WTC11 (cell line): Measurements from ENCODE around the gene DYNLT3. TPM values are rescaled to one million over a fixed set of nuclear protein-coding genes. Genes with fewer than 3 reads are reported as not detected.

Source experiments
- ATAC-seq: fragments of 200-7000 bp; cut with Tn5 transposase; 2 replicates; pipeline ENCODE4 v1.10.0; 2021; ENCODE audit warnings: mild to moderate bottlenecking, moderate library complexity
- CTCF ChIA-PET: fragments of 300-600 bp; sonication (Branson Sonifier 250); formaldehyde crosslinking; loops from one replicate; lab custom pipeline; 2021; ENCODE audit warnings: antibody characterized with exemption; lab: Charles Lee
- POLR2A ChIA-PET: fragments of 350-600 bp; sonication (Branson Sonifier 250); formaldehyde crosslinking; loops from one replicate; lab custom pipeline; 2021; ENCODE audit warnings: antibody characterized with exemption; lab: Charles Lee
- DNase-seq: peaks from one replicate; pipeline ENCODE4 v3.0.0; 2021; ENCODE audit warnings: low spot score
- H3K27ac Mint-ChIP-seq: 2 replicates; pipeline ENCODE4 v1.8.0; 2021; ENCODE audit warnings: mixed read lengths
- H3K27me3 Mint-ChIP-seq: 2 replicates; pipeline ENCODE4 v1.8.0; 2021; ENCODE audit warnings: low read depth, mild to moderate bottlenecking, moderate library complexity, mixed read lengths
- H3K36me3 Mint-ChIP-seq: 2 replicates; pipeline ENCODE4 v1.8.0; 2021; ENCODE audit warnings: mixed read lengths
- H3K4me1 Mint-ChIP-seq: 2 replicates; pipeline ENCODE4 v1.8.0; 2022; ENCODE audit warnings: mixed read lengths
- H3K4me3 Mint-ChIP-seq: 2 replicates; pipeline ENCODE4 v1.8.0; 2021; ENCODE audit warnings: mild to moderate bottlenecking, moderate library complexity, mixed read lengths
- H3K9me3 Mint-ChIP-seq: 2 replicates; pipeline ENCODE4 v1.8.0; 2021; ENCODE audit warnings: mixed read lengths
- CBFB ChIP-seq: sonication (generic); formaldehyde crosslinking; IDR thresholded peaks from 2 replicates; pipeline ENCODE4 v1.8.1; 2022; ENCODE audit warnings: mild to moderate bottlenecking, low read depth, missing genetic modification reagents
- CREM ChIP-seq: sonication (generic); formaldehyde crosslinking; IDR thresholded peaks from 2 replicates; pipeline ENCODE4 v1.8.1; 2022; ENCODE audit warnings: mild to moderate bottlenecking, missing genetic modification reagents, moderate library complexity
- FOXJ3 ChIP-seq: sonication (generic); formaldehyde crosslinking; IDR thresholded peaks from 2 replicates; pipeline ENCODE4 v1.9.0; 2021; ENCODE audit warnings: missing genetic modification reagents, mild to moderate bottlenecking, borderline replicate concordance
- FOXP1 ChIP-seq: sonication (generic); formaldehyde crosslinking; IDR thresholded peaks from 2 replicates; pipeline ENCODE4 v1.8.0; 2022; ENCODE audit warnings: missing genetic modification reagents, mild to moderate bottlenecking, moderate library complexity, borderline replicate concordance
- GABPB1 ChIP-seq: sonication (generic); formaldehyde crosslinking; IDR thresholded peaks from 2 replicates; pipeline ENCODE4 v1.8.1; 2023; ENCODE audit warnings: mild to moderate bottlenecking, missing genetic modification reagents
- NFE2L1 ChIP-seq: sonication (generic); formaldehyde crosslinking; IDR thresholded peaks from 2 replicates; pipeline ENCODE4 v1.8.1; 2023; ENCODE audit warnings: missing genetic modification reagents
- NR2C2 ChIP-seq: sonication (generic); formaldehyde crosslinking; IDR thresholded peaks from 2 replicates; pipeline ENCODE4 v1.8.0; 2022; ENCODE audit warnings: mild to moderate bottlenecking, missing genetic modification reagents
- OVOL2 ChIP-seq: fragments of 250-450 bp; sonication (Bioruptor Pico); IDR thresholded peaks from 2 replicates; pipeline ENCODE4 v1.9.0; 2021; ENCODE audit warnings: mild to moderate bottlenecking, borderline replicate concordance
- PRRX2 ChIP-seq: fragments of 250-450 bp; sonication (Bioruptor Pico); IDR thresholded peaks from 2 replicates; pipeline ENCODE4 v1.8.0; 2021; ENCODE audit warnings: mild to moderate bottlenecking
- RORB ChIP-seq: fragments of 250-450 bp; sonication (Bioruptor Pico); IDR thresholded peaks from 2 replicates; pipeline ENCODE4 v1.9.0; 2021; ENCODE audit warnings: mild to moderate bottlenecking
- SP1 ChIP-seq: sonication (generic); formaldehyde crosslinking; conservative IDR thresholded peaks from 2 replicates; pipeline ENCODE4 v1.8.1; 2022; ENCODE audit warnings: missing genetic modification reagents
- TCF7 ChIP-seq: sonication (generic); formaldehyde crosslinking; IDR thresholded peaks from 2 replicates; pipeline ENCODE4 v1.8.0; 2022; ENCODE audit warnings: mild to moderate bottlenecking, low read depth, missing genetic modification reagents, moderate library complexity
- TP53 ChIP-seq: sonication (generic); formaldehyde crosslinking; IDR thresholded peaks from 2 replicates; pipeline ENCODE4 v1.8.1; 2023; ENCODE audit warnings: mild to moderate bottlenecking, missing genetic modification reagents
- ZNF416 ChIP-seq: fragments of 250-450 bp; sonication (Bioruptor Pico); IDR thresholded peaks from 2 replicates; pipeline ENCODE4 v1.9.0; 2021; ENCODE audit warnings: mild to moderate bottlenecking, inconsistent platforms
- total RNA-seq: library from RNA; stranded (reverse); gene quantifications from 3 replicates; pipeline ENCODE4 v1.2.3, GENCODE V29; 2021
- TF ChIP-seq, protein P1 (sequence below): fragments of 250-450 bp; sonication (Bioruptor Pico); IDR thresholded peaks from 2 replicates; pipeline ENCODE4 v1.9.0; 2021; ENCODE audit warnings: mild to moderate bottlenecking
- TF ChIP-seq, protein P2 (sequence below): sonication (generic); formaldehyde crosslinking; IDR thresholded peaks from 2 replicates; pipeline ENCODE4 v1.8.0; 2022; ENCODE audit warnings: mild to moderate bottlenecking, missing genetic modification reagents
- TF ChIP-seq, protein P3 (sequence below): sonication (generic); formaldehyde crosslinking; IDR thresholded peaks from 2 replicates; pipeline ENCODE4 v1.8.0; 2022; ENCODE audit warnings: missing genetic modification reagents

DYNLT3 gene
- total RNA-seq, 1 experiment from 2014 or later: 5.1 TPM

DNA sequence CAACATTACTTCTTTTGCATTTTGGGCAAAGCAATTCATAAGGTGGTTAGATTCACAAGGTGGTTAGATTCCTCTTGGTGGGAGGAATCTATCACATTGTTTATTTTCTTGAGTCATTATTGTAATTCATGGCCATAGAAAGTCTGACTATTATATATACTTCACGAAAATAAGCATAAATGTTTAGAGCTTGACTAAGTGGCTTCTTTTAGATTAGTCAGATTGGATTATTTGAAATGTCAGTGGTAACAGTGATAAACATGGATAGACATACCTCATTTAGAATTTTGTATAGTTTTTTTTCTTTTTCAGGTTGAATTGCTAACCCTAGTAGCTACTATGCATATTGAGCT is 24.9 kb upstream of the DYNLT3 start:
- H3K9me3 Mint-ChIP-seq: 0 out of 2 replicates have a peak, but pooled peaks cover under 1% of the 10 kb centered on the region
- no peak overlapping the region for H3K4me3 Mint-ChIP-seq
- ATAC-seq: no peak
- H3K27ac Mint-ChIP-seq: no peak overlapping the region
- ChIA-PET CTCF (no interaction called here), POLR2A (no interaction called here)
- H3K4me1 Mint-ChIP-seq: no peaks in the 10 kb centered on the region
- no peaks in the 10 kb centered on the region; the same call in 1 of the 2 replicates for H3K27me3 Mint-ChIP-seq
- DNase-seq: no peak
- H3K36me3 Mint-ChIP-seq: no peaks in the 10 kb centered on the region
- TF ChIP-seq, protein P1, sequence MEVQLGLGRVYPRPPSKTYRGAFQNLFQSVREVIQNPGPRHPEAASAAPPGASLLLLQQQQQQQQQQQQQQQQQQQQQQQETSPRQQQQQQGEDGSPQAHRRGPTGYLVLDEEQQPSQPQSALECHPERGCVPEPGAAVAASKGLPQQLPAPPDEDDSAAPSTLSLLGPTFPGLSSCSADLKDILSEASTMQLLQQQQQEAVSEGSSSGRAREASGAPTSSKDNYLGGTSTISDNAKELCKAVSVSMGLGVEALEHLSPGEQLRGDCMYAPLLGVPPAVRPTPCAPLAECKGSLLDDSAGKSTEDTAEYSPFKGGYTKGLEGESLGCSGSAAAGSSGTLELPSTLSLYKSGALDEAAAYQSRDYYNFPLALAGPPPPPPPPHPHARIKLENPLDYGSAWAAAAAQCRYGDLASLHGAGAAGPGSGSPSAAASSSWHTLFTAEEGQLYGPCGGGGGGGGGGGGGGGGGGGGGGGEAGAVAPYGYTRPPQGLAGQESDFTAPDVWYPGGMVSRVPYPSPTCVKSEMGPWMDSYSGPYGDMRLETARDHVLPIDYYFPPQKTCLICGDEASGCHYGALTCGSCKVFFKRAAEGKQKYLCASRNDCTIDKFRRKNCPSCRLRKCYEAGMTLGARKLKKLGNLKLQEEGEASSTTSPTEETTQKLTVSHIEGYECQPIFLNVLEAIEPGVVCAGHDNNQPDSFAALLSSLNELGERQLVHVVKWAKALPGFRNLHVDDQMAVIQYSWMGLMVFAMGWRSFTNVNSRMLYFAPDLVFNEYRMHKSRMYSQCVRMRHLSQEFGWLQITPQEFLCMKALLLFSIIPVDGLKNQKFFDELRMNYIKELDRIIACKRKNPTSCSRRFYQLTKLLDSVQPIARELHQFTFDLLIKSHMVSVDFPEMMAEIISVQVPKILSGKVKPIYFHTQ (CRISPR knock-in tag): no peak
- TF ChIP-seq NFE2L1 (CRISPR knock-in tag) (no peak), TCF7 (CRISPR knock-in tag) (no peak), CREM (CRISPR knock-in tag) (no peak), RORB (CRISPR knock-in tag) (no peak), PRRX2 (no peak), FOXP1 (CRISPR knock-in tag) (no peak), CBFB (CRISPR knock-in tag) (no peak), FOXJ3 (CRISPR knock-in tag) (no peak), TP53 (CRISPR knock-in tag) (no peak), OVOL2 (CRISPR knock-in tag) (no peak)
- TF ChIP-seq, protein P2, sequence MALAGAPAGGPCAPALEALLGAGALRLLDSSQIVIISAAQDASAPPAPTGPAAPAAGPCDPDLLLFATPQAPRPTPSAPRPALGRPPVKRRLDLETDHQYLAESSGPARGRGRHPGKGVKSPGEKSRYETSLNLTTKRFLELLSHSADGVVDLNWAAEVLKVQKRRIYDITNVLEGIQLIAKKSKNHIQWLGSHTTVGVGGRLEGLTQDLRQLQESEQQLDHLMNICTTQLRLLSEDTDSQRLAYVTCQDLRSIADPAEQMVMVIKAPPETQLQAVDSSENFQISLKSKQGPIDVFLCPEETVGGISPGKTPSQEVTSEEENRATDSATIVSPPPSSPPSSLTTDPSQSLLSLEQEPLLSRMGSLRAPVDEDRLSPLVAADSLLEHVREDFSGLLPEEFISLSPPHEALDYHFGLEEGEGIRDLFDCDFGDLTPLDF: no peak

DNA sequence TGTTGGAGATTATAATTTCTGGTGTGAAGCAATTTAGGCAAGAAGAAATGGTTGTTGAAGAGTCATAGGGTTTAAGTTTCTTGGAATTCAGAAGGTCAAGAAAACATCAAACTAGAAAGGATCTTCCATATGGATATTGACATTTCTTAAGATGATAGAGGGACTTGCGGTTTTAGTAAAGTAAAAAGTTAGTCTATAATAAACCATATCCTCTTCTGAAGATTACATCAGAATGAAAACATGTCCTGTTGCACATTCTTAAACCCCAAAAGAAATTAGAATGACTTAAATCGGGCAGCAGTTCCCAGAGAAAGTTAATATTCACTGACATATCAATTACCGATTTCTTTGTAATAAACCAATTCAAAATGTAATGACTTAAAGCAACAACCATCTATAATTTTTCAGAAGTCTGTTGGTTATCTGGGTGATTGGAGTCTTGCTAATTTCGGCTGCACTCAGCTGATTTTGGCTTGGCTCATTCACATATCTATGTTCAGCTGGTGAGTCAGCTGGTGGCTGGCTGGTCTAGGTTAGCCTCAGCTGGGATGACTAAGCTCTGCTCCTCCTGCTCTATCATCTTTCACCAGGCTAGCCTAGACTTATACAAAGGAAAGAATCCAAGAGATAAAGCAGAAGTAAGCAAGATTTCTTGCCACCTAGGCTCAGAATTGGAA is 24.4 kb upstream of the DYNLT3 start:
- ATAC-seq (no peak), DNase-seq (no peak)
- Mint-ChIP-seq H3K4me1 (peaks cover 3% of the 10 kb centered on the region; the same call in 1 of the 2 replicates), H3K36me3 (no peaks in the 10 kb centered on the region), H3K27me3 (no peaks in the 10 kb centered on the region; the same call in 1 of the 2 replicates), H3K4me3 (no peak overlapping the region), H3K27ac (no peak overlapping the region), H3K9me3 (peaks cover 6% of the 10 kb centered on the region; the same call in 1 of the 2 replicates)
- TF ChIP-seq PRRX2: no peak
- ChIA-PET POLR2A (no interaction called here), CTCF (no interaction called here)

DNA sequence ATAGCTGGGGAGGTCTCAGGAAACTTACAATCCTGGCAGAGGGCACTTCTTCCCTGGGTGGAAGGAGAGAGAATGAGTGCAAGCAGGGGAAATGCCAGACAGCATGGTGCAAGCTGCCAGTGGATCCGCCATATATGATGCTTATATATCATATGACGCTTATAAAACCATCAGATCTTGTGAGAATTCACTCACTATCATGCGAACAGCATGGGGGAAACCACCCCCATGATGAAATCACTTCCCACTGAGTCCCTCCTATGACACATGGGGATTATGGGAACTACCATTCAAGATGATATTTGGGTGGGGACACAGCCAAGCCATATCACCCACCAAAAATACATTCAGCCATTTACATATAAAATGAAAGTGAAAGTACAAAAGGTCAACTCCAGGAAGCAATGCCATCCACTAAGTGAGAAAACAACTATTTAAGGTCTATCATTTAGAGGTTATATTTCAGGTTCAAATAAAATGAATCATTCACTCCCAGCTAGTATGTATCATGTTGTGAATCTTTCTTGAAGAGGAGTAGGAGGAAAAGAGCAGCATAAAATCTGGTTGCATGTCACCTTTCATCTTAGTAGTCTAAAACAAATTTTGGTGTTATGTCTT is 20.3 kb upstream of the DYNLT3 start:
- ATAC-seq: no peak
- H3K27ac Mint-ChIP-seq: no peak overlapping the region

DNA sequence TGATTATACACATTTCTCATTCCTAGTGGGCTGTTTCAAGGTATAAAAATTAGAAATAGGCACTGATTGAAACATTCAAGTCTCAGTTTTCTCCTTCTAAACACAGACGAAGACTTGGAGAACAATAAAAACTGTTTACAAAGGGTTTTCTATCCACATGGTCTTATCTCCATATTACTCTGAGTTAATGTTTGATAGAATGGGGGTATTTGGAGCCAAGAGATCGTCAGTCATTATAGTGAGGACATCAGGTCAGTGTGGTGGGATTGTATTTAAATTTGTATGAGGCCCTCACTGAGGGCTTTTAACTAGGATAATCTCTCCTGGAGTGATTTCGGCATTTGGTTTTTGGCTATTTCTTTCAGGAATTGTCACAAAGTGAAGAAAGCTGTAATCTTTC is 16.4 kb upstream of the DYNLT3 start:
- Mint-ChIP-seq H3K9me3 (peaks cover 7% of the 10 kb centered on the region; the same call in 1 of the 2 replicates), H3K36me3 (no peaks in the 10 kb centered on the region), H3K4me3 (no peak overlapping the region), H3K27ac (no peak overlapping the region), H3K4me1 (peaks cover 3% of the 10 kb centered on the region; the same call in 1 of the 2 replicates), H3K27me3 (no peaks in the 10 kb centered on the region; the same call in 1 of the 2 replicates)
- POLR2A ChIA-PET: no interaction called here
- DNase-seq: no peak
- CTCF ChIA-PET: no interaction called here
- ATAC-seq: no peak
- no peak for TF ChIP-seq ZNF416
- TF ChIP-seq, protein P2: no peak
- TF ChIP-seq, protein P3, sequence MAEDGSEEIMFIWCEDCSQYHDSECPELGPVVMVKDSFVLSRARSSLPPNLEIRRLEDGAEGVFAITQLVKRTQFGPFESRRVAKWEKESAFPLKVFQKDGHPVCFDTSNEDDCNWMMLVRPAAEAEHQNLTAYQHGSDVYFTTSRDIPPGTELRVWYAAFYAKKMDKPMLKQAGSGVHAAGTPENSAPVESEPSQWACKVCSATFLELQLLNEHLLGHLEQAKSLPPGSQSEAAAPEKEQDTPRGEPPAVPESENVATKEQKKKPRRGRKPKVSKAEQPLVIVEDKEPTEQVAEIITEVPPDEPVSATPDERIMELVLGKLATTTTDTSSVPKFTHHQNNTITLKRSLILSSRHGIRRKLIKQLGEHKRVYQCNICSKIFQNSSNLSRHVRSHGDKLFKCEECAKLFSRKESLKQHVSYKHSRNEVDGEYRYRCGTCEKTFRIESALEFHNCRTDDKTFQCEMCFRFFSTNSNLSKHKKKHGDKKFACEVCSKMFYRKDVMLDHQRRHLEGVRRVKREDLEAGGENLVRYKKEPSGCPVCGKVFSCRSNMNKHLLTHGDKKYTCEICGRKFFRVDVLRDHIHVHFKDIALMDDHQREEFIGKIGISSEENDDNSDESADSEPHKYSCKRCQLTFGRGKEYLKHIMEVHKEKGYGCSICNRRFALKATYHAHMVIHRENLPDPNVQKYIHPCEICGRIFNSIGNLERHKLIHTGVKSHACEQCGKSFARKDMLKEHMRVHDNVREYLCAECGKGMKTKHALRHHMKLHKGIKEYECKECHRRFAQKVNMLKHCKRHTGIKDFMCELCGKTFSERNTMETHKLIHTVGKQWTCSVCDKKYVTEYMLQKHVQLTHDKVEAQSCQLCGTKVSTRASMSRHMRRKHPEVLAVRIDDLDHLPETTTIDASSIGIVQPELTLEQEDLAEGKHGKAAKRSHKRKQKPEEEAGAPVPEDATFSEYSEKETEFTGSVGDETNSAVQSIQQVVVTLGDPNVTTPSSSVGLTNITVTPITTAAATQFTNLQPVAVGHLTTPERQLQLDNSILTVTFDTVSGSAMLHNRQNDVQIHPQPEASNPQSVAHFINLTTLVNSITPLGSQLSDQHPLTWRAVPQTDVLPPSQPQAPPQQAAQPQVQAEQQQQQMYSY (CRISPR knock-in tag): no peak

More for the DNA sequence above, 20.3 kb upstream of the DYNLT3 start:
- POLR2A ChIA-PET: no interaction called here
- Mint-ChIP-seq H3K4me3 (no peak overlapping the region), H3K27me3 (no peaks in the 10 kb centered on the region; the same call in 1 of the 2 replicates), H3K4me1 (peaks cover 3% of the 10 kb centered on the region; the same call in 1 of the 2 replicates), H3K36me3 (no peaks in the 10 kb centered on the region), H3K9me3 (peaks cover 7% of the 10 kb centered on the region; the same call in 1 of the 2 replicates)
- no peak for DNase-seq
- no peak for TF ChIP-seq NR2C2 (CRISPR knock-in tag)
- TF ChIP-seq SP1 (CRISPR knock-in tag): no peak
- no peak for TF ChIP-seq GABPB1 (CRISPR knock-in tag)
- CTCF ChIA-PET: no interaction called here
